ENCODE results near the gene PABPC1L.

DNA sequence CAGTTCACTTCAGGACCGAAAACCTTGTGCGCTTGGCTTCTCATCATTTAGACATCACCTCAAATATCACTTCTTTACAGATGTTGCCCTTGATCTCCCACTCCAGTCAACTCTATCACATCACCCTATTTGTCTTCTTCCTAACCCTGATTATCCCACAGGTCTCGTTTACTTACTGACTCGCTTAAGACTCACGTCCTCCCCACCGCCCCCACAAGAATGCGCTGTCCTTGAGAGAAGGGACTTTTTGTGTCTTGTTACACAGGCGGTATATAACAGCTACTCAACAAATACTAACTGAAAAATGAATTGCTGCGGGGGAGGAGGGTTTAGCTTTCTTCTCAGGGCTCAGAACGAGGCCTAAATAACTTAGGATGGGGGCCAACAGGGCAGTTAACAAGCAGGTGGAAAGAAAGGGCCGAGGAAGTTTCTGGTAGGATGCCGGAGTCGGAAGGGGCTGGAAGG is 49.8 kb downstream of the PABPC1L start:
- TF ChIP-seq, protein P1, sequence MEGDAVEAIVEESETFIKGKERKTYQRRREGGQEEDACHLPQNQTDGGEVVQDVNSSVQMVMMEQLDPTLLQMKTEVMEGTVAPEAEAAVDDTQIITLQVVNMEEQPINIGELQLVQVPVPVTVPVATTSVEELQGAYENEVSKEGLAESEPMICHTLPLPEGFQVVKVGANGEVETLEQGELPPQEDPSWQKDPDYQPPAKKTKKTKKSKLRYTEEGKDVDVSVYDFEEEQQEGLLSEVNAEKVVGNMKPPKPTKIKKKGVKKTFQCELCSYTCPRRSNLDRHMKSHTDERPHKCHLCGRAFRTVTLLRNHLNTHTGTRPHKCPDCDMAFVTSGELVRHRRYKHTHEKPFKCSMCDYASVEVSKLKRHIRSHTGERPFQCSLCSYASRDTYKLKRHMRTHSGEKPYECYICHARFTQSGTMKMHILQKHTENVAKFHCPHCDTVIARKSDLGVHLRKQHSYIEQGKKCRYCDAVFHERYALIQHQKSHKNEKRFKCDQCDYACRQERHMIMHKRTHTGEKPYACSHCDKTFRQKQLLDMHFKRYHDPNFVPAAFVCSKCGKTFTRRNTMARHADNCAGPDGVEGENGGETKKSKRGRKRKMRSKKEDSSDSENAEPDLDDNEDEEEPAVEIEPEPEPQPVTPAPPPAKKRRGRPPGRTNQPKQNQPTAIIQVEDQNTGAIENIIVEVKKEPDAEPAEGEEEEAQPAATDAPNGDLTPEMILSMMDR (IDR thresholded peaks at IDR 0.05): no peak
- no peak for TF ChIP-seq POLR2AphosphoS5 (IDR thresholded peaks at IDR 0.05)
- TF ChIP-seq POLR2A (IDR thresholded peaks at IDR 0.05): no peak
